ACHN (cell line): Measurements from ENCODE around the gene TBL1XR1.
"Not testable (repeated sequence)": the region's sequence is repeated elsewhere in the genome, so short reads cannot be mapped to it uniquely, and the experiment has no call there.

Experiments used
- DNase-seq: peaks from one replicate; pipeline ENCODE4 v3.0.0-alpha.2; 2015
- in situ Hi-C: cut with HindIII; loops from 2 replicates; pipeline ENCODE4 v1.10.0; 2017; ENCODE audit warnings: low sequenced_read_pairs, low pct_ligation_motif_present, low pct_unique_long_range_greater_than_20kb

The TBL1XR1 gene

GRCh38 chr3:177154733-177155132 is 42.5 kb downstream of the TBL1XR1 start:
- in situ Hi-C loops = no loop called here
- DNase-seq = no peak

GRCh38 chr3:177150970-177151627 is 46.2 kb downstream of the TBL1XR1 start:
- DNase-seq = peak; percentile 76

GRCh38 chr3:177150218-177150916 is 46.9 kb downstream of the TBL1XR1 start:
- in situ Hi-C loops = no loop called here
- no peak for DNase-seq

More at GRCh38 chr3:177150970-177151627, 46.2 kb downstream of the TBL1XR1 start:
- in situ Hi-C loops = no loop called here

- no peak for DNase-seq
- in situ Hi-C loops = no loop called here
Measured at GRCh38 chr3:177149106-177149505, 48.2 kb downstream of the TBL1XR1 start.

GRCh38 chr3:177147790-177148189 is 49.5 kb downstream of the TBL1XR1 start:
- no peak for DNase-seq

GRCh38 chr3:177146646-177147045 is 50.6 kb downstream of the TBL1XR1 start:
- in situ Hi-C loops = no loop called here
- no peak for DNase-seq

More at GRCh38 chr3:177147790-177148189, 49.5 kb downstream of the TBL1XR1 start:
- in situ Hi-C loops = no loop called here

- in situ Hi-C loops = no loop called here
- no peak for DNase-seq
Measured at GRCh38 chr3:177145954-177146353, 51.3 kb downstream of the TBL1XR1 start.

- in situ Hi-C loops = no loop called here
- no peak for DNase-seq
Measured at GRCh38 chr3:177145381-177145780, 51.9 kb downstream of the TBL1XR1 start.

GRCh38 chr3:177144922-177145321 is 52.4 kb downstream of the TBL1XR1 start:
- in situ Hi-C loops = no loop called here

GRCh38 chr3:177141899-177142646 is 55.2 kb downstream of the TBL1XR1 start:
- DNase-seq = no peak
- in situ Hi-C loops = no loop called here

More at GRCh38 chr3:177144922-177145321, 52.4 kb downstream of the TBL1XR1 start:
- DNase-seq = no peak

- DNase-seq = no peak
- in situ Hi-C loops = no loop called here
Measured at GRCh38 chr3:177141471-177141870, 55.8 kb downstream of the TBL1XR1 start.

GRCh38 chr3:177139220-177139619 is 58.1 kb downstream of the TBL1XR1 start:
- in situ Hi-C loops, DNase-seq: not testable (repeated sequence)

- no peak for DNase-seq
- in situ Hi-C loops = no loop called here
Measured at GRCh38 chr3:177137774-177138705, 59.2 kb downstream of the TBL1XR1 start.

- in situ Hi-C loops = no loop called here
- DNase-seq = no peak
Measured at GRCh38 chr3:177136741-177137140, 60.5 kb downstream of the TBL1XR1 start.

- DNase-seq = no peak
- in situ Hi-C loops = no loop called here
Measured at GRCh38 chr3:177135841-177136492, 61.3 kb downstream of the TBL1XR1 start.

GRCh38 chr3:177134816-177135210 is 62.5 kb downstream of the TBL1XR1 start:
- in situ Hi-C loops = no loop called here
- DNase-seq = no peak

GRCh38 chr3:177133860-177134815 is 63.1 kb downstream of the TBL1XR1 start:
- in situ Hi-C loops = no loop called here
- no peak for DNase-seq
